HEK293 (cell line): ENCODE data around the gene ALOX12B.

Experiments used
- SETDB1 ChIP-seq: IDR thresholded peaks from one replicate; pipeline ENCODE4 v1.6.1; 2017; ENCODE audit warnings: mild to moderate bottlenecking, low read length, moderate library complexity, mixed read lengths; ENCODE audit not compliant: insufficient read length
- YY1 ChIP-seq: fragments of 450-650 bp; formaldehyde crosslinking; IDR thresholded peaks from 2 replicates; pipeline ENCODE4 v1.5.1; 2018; ENCODE audit warnings: missing biosample characterization, missing genetic modification characterization
- ZNF174 ChIP-seq: fragments of 450-650 bp; formaldehyde crosslinking; IDR thresholded peaks from 2 replicates; pipeline ENCODE4 v1.5.0; 2017; ENCODE audit warnings: missing biosample characterization, mild to moderate bottlenecking, missing genetic modification characterization
- ZNF335 ChIP-seq: fragments of 450-650 bp; formaldehyde crosslinking; conservative IDR thresholded peaks from 2 replicates; pipeline ENCODE4 v1.5.1; 2016; ENCODE audit warnings: missing biosample characterization, missing genetic modification characterization
- ZNF555 ChIP-seq: fragments of 450-650 bp; formaldehyde crosslinking; conservative IDR thresholded peaks from 2 replicates; pipeline ENCODE4 v1.5.1; 2017; ENCODE audit warnings: missing biosample characterization, mild to moderate bottlenecking, missing genetic modification characterization, inconsistent platforms
- ZNF571 ChIP-seq: fragments of 450-650 bp; formaldehyde crosslinking; IDR thresholded peaks from 2 replicates; pipeline ENCODE4 v1.5.0; 2017; ENCODE audit warnings: missing biosample characterization, missing genetic modification characterization
- TF ChIP-seq, protein P1 (sequence below): fragments of 450-650 bp; formaldehyde crosslinking; IDR thresholded peaks from 2 replicates; pipeline ENCODE4 v1.5.1; 2016; ENCODE audit warnings: missing biosample characterization, missing genetic modification characterization
- TF ChIP-seq, protein P2 (sequence below): fragments of 450-650 bp; formaldehyde crosslinking; IDR thresholded peaks from 2 replicates; pipeline ENCODE4 v1.5.1; 2016; ENCODE audit warnings: missing biosample characterization, missing genetic modification characterization
- TF ChIP-seq, protein P3 (sequence below): fragments of 450-650 bp; formaldehyde crosslinking; IDR thresholded peaks from 2 replicates; pipeline ENCODE4 v1.5.1; 2016; ENCODE audit warnings: missing biosample characterization, missing genetic modification characterization

DNA sequence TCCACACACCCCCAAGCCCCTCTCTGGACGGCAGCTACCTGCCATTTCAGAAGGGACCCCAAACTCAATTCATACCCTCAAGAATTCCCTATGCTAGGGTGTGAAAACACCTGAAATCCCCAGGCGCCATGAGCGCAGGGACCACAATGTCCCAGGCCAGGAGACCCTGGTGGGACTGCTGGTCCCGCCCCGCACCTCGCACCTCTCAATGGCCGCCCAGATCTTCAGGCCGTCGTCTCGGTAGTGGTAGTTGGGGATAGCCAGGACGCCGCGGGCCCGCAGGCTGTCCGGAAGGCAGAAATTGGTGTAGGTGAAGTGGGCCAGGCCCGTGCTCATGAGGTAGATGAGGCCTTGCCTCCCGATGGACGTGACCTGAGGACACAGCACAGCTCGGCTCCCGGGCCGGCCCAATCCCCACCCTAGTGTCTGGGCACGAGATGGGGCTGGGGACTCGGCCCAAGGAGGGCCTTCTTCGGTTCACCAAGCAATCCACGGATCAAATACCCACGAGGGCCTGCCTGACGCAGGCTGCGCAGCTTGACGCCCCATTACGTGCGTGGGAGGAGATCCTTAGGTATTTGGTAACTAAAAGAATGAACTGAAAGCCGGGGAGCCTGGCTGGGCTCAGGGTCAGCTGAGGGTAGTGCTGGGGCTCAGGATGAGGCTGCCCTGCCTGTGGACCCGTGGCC, 21.6 kb upstream of the ALOX12B start:
- TF ChIP-seq, protein P1, sequence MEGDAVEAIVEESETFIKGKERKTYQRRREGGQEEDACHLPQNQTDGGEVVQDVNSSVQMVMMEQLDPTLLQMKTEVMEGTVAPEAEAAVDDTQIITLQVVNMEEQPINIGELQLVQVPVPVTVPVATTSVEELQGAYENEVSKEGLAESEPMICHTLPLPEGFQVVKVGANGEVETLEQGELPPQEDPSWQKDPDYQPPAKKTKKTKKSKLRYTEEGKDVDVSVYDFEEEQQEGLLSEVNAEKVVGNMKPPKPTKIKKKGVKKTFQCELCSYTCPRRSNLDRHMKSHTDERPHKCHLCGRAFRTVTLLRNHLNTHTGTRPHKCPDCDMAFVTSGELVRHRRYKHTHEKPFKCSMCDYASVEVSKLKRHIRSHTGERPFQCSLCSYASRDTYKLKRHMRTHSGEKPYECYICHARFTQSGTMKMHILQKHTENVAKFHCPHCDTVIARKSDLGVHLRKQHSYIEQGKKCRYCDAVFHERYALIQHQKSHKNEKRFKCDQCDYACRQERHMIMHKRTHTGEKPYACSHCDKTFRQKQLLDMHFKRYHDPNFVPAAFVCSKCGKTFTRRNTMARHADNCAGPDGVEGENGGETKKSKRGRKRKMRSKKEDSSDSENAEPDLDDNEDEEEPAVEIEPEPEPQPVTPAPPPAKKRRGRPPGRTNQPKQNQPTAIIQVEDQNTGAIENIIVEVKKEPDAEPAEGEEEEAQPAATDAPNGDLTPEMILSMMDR = no peak
- TF ChIP-seq ZNF174 (no peak), ZNF571 (tag by site-specific recombination) (no peak), SETDB1 (no peak), ZNF555 (tag by site-specific recombination) (no peak), YY1 (no peak), ZNF335 (tag by site-specific recombination) (no peak)
- TF ChIP-seq, protein P2, sequence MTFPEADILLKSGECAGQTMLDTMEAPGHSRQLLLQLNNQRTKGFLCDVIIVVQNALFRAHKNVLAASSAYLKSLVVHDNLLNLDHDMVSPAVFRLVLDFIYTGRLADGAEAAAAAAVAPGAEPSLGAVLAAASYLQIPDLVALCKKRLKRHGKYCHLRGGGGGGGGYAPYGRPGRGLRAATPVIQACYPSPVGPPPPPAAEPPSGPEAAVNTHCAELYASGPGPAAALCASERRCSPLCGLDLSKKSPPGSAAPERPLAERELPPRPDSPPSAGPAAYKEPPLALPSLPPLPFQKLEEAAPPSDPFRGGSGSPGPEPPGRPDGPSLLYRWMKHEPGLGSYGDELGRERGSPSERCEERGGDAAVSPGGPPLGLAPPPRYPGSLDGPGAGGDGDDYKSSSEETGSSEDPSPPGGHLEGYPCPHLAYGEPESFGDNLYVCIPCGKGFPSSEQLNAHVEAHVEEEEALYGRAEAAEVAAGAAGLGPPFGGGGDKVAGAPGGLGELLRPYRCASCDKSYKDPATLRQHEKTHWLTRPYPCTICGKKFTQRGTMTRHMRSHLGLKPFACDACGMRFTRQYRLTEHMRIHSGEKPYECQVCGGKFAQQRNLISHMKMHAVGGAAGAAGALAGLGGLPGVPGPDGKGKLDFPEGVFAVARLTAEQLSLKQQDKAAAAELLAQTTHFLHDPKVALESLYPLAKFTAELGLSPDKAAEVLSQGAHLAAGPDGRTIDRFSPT (tag by site-specific recombination) = no peak
- TF ChIP-seq, protein P3, sequence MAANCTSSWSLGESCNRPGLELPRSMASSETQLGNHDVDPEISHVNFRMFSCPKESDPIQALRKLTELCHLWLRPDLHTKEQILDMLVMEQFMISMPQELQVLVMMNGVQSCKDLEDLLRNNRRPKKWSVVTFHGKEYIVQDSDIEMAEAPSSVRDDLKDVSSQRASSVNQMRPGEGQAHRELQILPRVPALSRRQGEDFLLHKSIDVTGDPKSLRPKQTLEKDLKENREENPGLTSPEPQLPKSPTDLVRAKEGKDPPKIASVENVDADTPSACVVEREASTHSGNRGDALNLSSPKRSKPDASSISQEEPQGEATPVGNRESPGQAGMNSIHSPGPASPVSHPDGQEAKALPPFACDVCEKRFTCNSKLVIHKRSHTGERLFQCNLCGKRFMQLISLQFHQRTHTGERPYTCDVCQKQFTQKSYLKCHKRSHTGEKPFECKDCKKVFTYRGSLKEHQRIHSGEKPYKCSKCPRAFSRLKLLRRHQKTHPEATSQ (tag by site-specific recombination) = no peak
